Ascending aorta (tissue), 2 donors: ENCODE measurements around the gene IRX5. TPM values are rescaled to one million over a fixed set of nuclear protein-coding genes. Genes with fewer than 3 reads are reported as not detected.

Source experiments
- DNase-seq, 2 donors: peaks; one replicate each; pipeline ENCODE4 v3.0.0-alpha.2; 2019; ENCODE audit warnings: low spot score in 2 of 2
- H3K27ac ChIP-seq, 2 donors: fragments of 200-600 bp; sonication (generic); one replicate each; pipeline ENCODE4 v1.5.1; 2016 to 2017; ENCODE audit warnings: mild to moderate bottlenecking in 1 of 2
- H3K27me3 ChIP-seq: fragments of 200-600 bp; sonication (generic); one replicate; pipeline ENCODE4 v1.5.1; 2017
- H3K36me3 ChIP-seq, 2 donors: fragments of 200-600 bp; sonication (generic); one replicate each; pipeline ENCODE4 v1.5.1; 2016
- H3K4me1 ChIP-seq, 2 donors: fragments of 200-600 bp; sonication (generic); one replicate each; pipeline ENCODE4 v1.5.1; 2016 to 2017; ENCODE audit warnings: mild to moderate bottlenecking in 1 of 2
- H3K4me3 ChIP-seq, 2 donors: fragments of 200-600 bp; sonication (generic); one replicate each; pipeline ENCODE4 v1.5.1; 2016 to 2017; ENCODE audit warnings: mild to moderate bottlenecking in 1 of 2
- H3K9me3 ChIP-seq, 2 donors: fragments of 200-600 bp; sonication (generic); one replicate each; pipeline ENCODE4 v1.5.1; 2016
- intact Hi-C: fragments of 100-400 bp; cut with DNase I; formaldehyde crosslinking; loops from one replicate; pipeline ENCODE4 v1.15.1; 2023
- total RNA-seq: library from RNA; depleted of rRNA; stranded (reverse); fragments of >200 nt; gene quantifications from one replicate; pipeline ENCODE4 v1.1.0, GENCODE V29; 2016
- TF ChIP-seq, protein P1 (sequence below), 3 experiments: fragments of 200-600 bp in 2 of 3; fragments of 450-650 bp in 1 of 3; sonication (generic) in 2 of 3; IDR thresholded peaks; one replicate each; pipeline ENCODE4 v1.5.1; 2016 to 2019; ENCODE audit warnings: antibody characterized with exemption in 3 of 3, mild to moderate bottlenecking in 1 of 3, moderate library complexity in 1 of 3

The IRX5 gene
- total RNA-seq = not detected

DNA sequence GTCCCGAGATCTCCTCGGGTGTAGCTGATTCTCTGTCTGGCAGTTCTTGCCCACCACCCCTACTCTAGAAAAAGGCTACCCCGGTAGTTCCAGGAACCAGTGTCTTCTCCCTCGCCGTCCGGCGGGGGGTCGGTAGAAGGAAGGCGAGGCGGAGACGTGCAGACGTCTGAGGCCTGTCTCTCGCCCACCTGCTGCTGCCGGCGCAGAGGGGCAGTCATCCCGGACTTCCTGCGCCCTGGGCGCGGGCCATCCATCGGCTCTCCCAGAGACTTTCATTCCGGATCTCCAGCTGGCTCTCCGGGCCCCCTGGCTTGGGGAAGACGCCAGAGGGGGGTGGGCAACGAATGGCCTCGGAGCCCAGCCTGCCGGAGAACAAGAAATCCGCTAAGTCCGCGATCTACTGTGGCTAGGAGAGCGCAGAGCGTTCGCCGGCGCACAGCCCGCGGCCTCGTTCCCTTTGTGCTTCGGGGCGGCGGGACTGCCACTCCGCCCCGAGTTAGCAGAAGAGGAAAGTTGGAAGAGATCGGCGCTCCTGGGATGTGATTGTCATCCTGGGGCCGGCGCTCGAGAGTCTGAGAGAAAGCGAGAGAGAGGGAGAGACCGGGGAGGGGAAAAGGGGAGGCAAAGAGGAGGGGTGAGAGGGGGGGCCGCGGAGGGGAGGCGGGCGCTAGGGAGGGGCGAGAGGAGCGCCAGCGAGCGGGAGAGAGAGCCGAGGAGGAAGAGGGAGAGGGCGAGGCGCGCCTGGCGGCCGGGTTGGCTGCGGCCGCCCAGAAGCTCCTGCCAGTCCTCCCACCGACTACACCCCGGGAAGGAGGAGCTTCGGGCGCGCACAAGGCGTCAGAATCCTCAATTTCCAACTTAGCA lies at the start of gene IRX5:
Gene IRX5 (plus strand): TSS at position 861 of the 864 bp plus-strand sequence. CDS start 334 bp downstream, outside the sequence.
- intact Hi-C loops = loop anchor here (2.0 to 10.0 kb wide), 3 partner anchors 735 to 1427 kb away; partner anchors contain the start of genes AKTIP and GNAO1

DNA sequence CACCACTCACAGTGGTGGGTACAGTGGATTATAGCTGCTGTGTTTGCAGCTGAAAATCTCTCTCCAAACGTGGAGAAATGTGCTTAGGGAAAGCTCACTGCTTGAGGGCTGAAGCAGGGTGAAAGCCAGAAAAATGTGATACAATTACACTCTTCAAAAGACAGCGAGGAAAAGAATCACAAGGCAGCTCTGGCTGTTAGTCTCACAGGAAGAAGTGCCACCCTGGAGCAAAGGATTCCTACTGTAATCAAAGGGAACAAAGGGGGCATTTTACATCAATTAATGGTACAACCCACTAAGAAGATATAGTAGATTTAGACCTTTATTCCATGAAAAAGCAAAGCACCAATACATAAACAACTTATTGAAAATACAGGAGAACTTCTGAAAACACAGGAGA lies 48.1 kb upstream of the IRX5 start:
- Histone ChIP-seq H3K9me3 (no peaks in the 10 kb centered on the region), H3K27ac (no peak overlapping the region), H3K4me3 (no peak overlapping the region), H3K36me3 (no peaks in the 10 kb centered on the region), H3K27me3 (no peaks in the 10 kb centered on the region), H3K4me1 (no peaks in the 10 kb centered on the region)
- TF ChIP-seq, protein P1, sequence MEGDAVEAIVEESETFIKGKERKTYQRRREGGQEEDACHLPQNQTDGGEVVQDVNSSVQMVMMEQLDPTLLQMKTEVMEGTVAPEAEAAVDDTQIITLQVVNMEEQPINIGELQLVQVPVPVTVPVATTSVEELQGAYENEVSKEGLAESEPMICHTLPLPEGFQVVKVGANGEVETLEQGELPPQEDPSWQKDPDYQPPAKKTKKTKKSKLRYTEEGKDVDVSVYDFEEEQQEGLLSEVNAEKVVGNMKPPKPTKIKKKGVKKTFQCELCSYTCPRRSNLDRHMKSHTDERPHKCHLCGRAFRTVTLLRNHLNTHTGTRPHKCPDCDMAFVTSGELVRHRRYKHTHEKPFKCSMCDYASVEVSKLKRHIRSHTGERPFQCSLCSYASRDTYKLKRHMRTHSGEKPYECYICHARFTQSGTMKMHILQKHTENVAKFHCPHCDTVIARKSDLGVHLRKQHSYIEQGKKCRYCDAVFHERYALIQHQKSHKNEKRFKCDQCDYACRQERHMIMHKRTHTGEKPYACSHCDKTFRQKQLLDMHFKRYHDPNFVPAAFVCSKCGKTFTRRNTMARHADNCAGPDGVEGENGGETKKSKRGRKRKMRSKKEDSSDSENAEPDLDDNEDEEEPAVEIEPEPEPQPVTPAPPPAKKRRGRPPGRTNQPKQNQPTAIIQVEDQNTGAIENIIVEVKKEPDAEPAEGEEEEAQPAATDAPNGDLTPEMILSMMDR (IDR thresholded peaks at IDR 0.05) = no peak
- no peak for DNase-seq
- intact Hi-C loops = no loop called here

More for the DNA sequence above, at the start of gene IRX5:
- Histone ChIP-seq H3K27me3 (no peaks in the 10 kb centered on the region), H3K27ac (peak within 1 kb of the TSS; percentile 91 to 99), H3K36me3 (peaks cover 0 to 3% of the 10 kb centered on the region in 2 donors), H3K4me3 (peak within 1 kb of the TSS; percentile 82 to 94), H3K4me1 (peaks cover 7 to 13% of the 10 kb centered on the region in 2 donors), H3K9me3 (no peaks in the 10 kb centered on the region)
- peak; percentile 57 to 94 for DNase-seq
- TF ChIP-seq, protein P1 (IDR thresholded peaks at IDR 0.05) = peak in 2 of 3 experiments; percentile 4 to 26

- intact Hi-C loops = no loop called here
- Histone ChIP-seq H3K27ac (no peak overlapping the region), H3K9me3 (no peaks in the 10 kb centered on the region), H3K4me3 (no peak overlapping the region), H3K27me3 (no peaks in the 10 kb centered on the region), H3K4me1 (no peaks in the 10 kb centered on the region), H3K36me3 (no peaks in the 10 kb centered on the region)
- no peak for DNase-seq
- TF ChIP-seq, protein P1 (IDR thresholded peaks at IDR 0.05) = no peak
These were observed 47.3 kb upstream of the IRX5 start for GRCh38 chr16:54883358-54883757.

DNA sequence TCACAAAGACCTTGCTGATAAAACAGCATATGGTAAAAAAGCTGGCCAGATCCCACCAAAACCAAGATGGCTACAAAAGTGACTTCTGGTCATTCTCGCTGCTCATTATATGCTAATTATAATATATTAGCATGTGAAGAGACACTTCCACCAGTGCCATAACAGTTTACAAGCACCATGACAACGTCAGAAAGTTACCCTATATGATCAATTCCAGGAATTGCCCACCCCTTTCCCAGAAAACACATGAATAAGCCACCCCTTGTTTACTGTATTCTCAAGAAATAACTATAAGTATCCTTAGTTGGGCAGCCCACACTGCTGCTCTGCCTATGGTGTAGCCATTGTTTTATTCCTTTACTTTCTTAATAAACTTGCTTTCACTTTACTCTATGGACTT lies 44.6 kb upstream of the IRX5 start:
- H3K4me1 ChIP-seq = no peaks in the 10 kb centered on the region
- DNase-seq = no peak
- TF ChIP-seq, protein P1 (IDR thresholded peaks at IDR 0.05) = no peak
- H3K27me3 ChIP-seq = no peaks in the 10 kb centered on the region
- H3K4me3 ChIP-seq = no peak overlapping the region
- H3K27ac ChIP-seq = no peak overlapping the region
- no peaks in the 10 kb centered on the region for H3K9me3 ChIP-seq
- intact Hi-C loops = no loop called here
- no peaks in the 10 kb centered on the region for H3K36me3 ChIP-seq

DNA sequence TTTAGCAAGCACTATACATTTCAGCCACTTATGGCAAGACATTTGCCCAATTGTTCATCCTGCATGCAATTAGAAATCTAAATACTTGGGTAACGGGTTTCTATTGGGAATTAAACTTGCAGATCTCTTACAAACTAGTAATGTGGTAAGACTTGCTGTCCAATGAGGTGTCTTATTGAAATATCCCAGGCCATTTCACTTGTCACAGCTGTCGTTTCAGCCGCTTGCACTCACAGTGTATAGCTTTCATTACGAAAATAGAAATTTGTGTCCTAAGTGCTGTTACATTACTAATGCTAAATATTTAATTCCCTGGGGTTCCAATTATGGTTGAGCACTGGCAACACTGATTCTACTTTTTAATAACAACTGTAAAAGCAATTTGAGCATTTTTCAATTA lies 40.3 kb upstream of the IRX5 start:
- TF ChIP-seq, protein P1 (IDR thresholded peaks at IDR 0.05) = no peak
- Histone ChIP-seq H3K4me3 (no peak overlapping the region), H3K4me1 (no peaks in the 10 kb centered on the region), H3K9me3 (no peaks in the 10 kb centered on the region), H3K36me3 (no peaks in the 10 kb centered on the region), H3K27ac (no peak overlapping the region), H3K27me3 (no peaks in the 10 kb centered on the region)
- intact Hi-C loops = no loop called here
- DNase-seq = no peak
